WTC11 (cell line): ENCODE results near the gene RPL11. TPM values are rescaled to one million over a fixed set of nuclear protein-coding genes. Genes with fewer than 3 reads are reported as not detected.

Source experiments
- CREM ChIP-seq: sonication (generic); formaldehyde crosslinking; IDR thresholded peaks from 2 replicates; pipeline ENCODE4 v1.8.1; 2022; ENCODE audit warnings: mild to moderate bottlenecking, missing genetic modification reagents, moderate library complexity
- EMX1 ChIP-seq: fragments of 250-450 bp; sonication (Bioruptor Pico); IDR thresholded peaks from 2 replicates; pipeline ENCODE4 v1.8.0; 2021; ENCODE audit warnings: mild to moderate bottlenecking
- ESRRA ChIP-seq: sonication (generic); formaldehyde crosslinking; IDR thresholded peaks from 2 replicates; pipeline ENCODE4 v1.8.1; 2022; ENCODE audit warnings: mild to moderate bottlenecking, missing genetic modification reagents, borderline replicate concordance
- ETV6 ChIP-seq: sonication (generic); formaldehyde crosslinking; IDR thresholded peaks from 2 replicates; pipeline ENCODE4 v1.8.1; 2022; ENCODE audit warnings: mild to moderate bottlenecking, missing genetic modification reagents
- FOXK1 ChIP-seq: sonication (generic); formaldehyde crosslinking; IDR thresholded peaks from 2 replicates; pipeline ENCODE4 v1.8.0; 2022; ENCODE audit warnings: mild to moderate bottlenecking, moderate library complexity, missing genetic modification reagents
- FOXP1 ChIP-seq: sonication (generic); formaldehyde crosslinking; IDR thresholded peaks from 2 replicates; pipeline ENCODE4 v1.8.0; 2022; ENCODE audit warnings: missing genetic modification reagents, mild to moderate bottlenecking, moderate library complexity, borderline replicate concordance
- GTF2I ChIP-seq: fragments of 250-450 bp; sonication (Bioruptor Pico); conservative IDR thresholded peaks from 2 replicates; pipeline ENCODE4 v1.4.0; 2021; ENCODE audit warnings: mild to moderate bottlenecking
- IRF2 ChIP-seq: sonication (generic); formaldehyde crosslinking; IDR thresholded peaks from 2 replicates; pipeline ENCODE4 v1.8.0; 2022; ENCODE audit warnings: low read depth, missing genetic modification reagents, borderline replicate concordance
- JAZF1 ChIP-seq: fragments of 250-450 bp; sonication (Bioruptor Pico); IDR thresholded peaks from 2 replicates; pipeline ENCODE4 v1.9.0; 2021; ENCODE audit warnings: moderate library complexity, mild to moderate bottlenecking, inconsistent platforms
- NR1H2 ChIP-seq: sonication (generic); formaldehyde crosslinking; IDR thresholded peaks from 2 replicates; pipeline ENCODE4 v1.9.0; 2021; ENCODE audit warnings: mild to moderate bottlenecking, moderate library complexity, missing genetic modification reagents
- RELA ChIP-seq: sonication (generic); formaldehyde crosslinking; IDR thresholded peaks from 2 replicates; pipeline ENCODE4 v1.8.1; 2022; ENCODE audit warnings: missing genetic modification reagents, mild to moderate bottlenecking, borderline replicate concordance
- RORB ChIP-seq: fragments of 250-450 bp; sonication (Bioruptor Pico); IDR thresholded peaks from 2 replicates; pipeline ENCODE4 v1.9.0; 2021; ENCODE audit warnings: mild to moderate bottlenecking
- SMAD4 ChIP-seq: sonication (generic); formaldehyde crosslinking; IDR thresholded peaks from 2 replicates; pipeline ENCODE4 v1.8.0; 2022; ENCODE audit warnings: mild to moderate bottlenecking, missing genetic modification reagents
- TEAD1 ChIP-seq: sonication (generic); formaldehyde crosslinking; IDR thresholded peaks from 2 replicates; pipeline ENCODE4 v1.8.0; 2022; ENCODE audit warnings: mild to moderate bottlenecking, missing genetic modification reagents
- TP53 ChIP-seq: sonication (generic); formaldehyde crosslinking; IDR thresholded peaks from 2 replicates; pipeline ENCODE4 v1.8.1; 2023; ENCODE audit warnings: mild to moderate bottlenecking, missing genetic modification reagents
- ZNF219 ChIP-seq: sonication (generic); formaldehyde crosslinking; IDR thresholded peaks from 2 replicates; pipeline ENCODE4 v1.8.0; 2023; ENCODE audit warnings: missing genetic modification reagents, mild to moderate bottlenecking, borderline replicate concordance
- ZNF317 ChIP-seq: sonication (generic); formaldehyde crosslinking; IDR thresholded peaks from 2 replicates; pipeline ENCODE4 v1.8.1; 2023; ENCODE audit warnings: low read depth, mild to moderate bottlenecking, moderate library complexity, missing genetic modification reagents, borderline replicate concordance
- ZNF396 ChIP-seq: fragments of 250-450 bp; sonication (Bioruptor Pico); IDR thresholded peaks from 2 replicates; pipeline ENCODE4 v1.8.0; 2021; ENCODE audit warnings: mild to moderate bottlenecking, moderate library complexity, borderline replicate concordance
- total RNA-seq: library from RNA; stranded (reverse); gene quantifications from 3 replicates; pipeline ENCODE4 v1.2.3, GENCODE V29; 2021
- TF ChIP-seq, protein P1 (sequence below): sonication (generic); formaldehyde crosslinking; IDR thresholded peaks from 2 replicates; pipeline ENCODE4 v1.8.0; 2023; ENCODE audit warnings: missing genetic modification reagents
- TF ChIP-seq, protein P2 (sequence below): sonication (generic); formaldehyde crosslinking; IDR thresholded peaks from 2 replicates; pipeline ENCODE4 v1.8.0; 2023; ENCODE audit warnings: missing genetic modification reagents, mild to moderate bottlenecking, borderline replicate concordance
- TF ChIP-seq, protein P3 (sequence below): fragments of 250-450 bp; sonication (Bioruptor Pico); IDR thresholded peaks from 2 replicates; pipeline ENCODE4 v1.9.0; 2021; ENCODE audit warnings: mild to moderate bottlenecking
- TF ChIP-seq, protein P4 (sequence below): sonication (generic); formaldehyde crosslinking; IDR thresholded peaks from 2 replicates; pipeline ENCODE4 v1.8.0; 2022; ENCODE audit warnings: mild to moderate bottlenecking, missing genetic modification reagents
- TF ChIP-seq, protein P5 (sequence below): sonication (generic); formaldehyde crosslinking; IDR thresholded peaks from 2 replicates; pipeline ENCODE4 v1.8.1; 2023; ENCODE audit warnings: mild to moderate bottlenecking, missing genetic modification reagents, moderate library complexity
- TF ChIP-seq, protein P6 (sequence below): sonication (generic); formaldehyde crosslinking; IDR thresholded peaks from 2 replicates; pipeline ENCODE4 v1.8.0; 2023; ENCODE audit warnings: mild to moderate bottlenecking, missing genetic modification reagents

The RPL11 gene
- total RNA-seq, 1 experiment from 2014 or later = 1,406 TPM

DNA sequence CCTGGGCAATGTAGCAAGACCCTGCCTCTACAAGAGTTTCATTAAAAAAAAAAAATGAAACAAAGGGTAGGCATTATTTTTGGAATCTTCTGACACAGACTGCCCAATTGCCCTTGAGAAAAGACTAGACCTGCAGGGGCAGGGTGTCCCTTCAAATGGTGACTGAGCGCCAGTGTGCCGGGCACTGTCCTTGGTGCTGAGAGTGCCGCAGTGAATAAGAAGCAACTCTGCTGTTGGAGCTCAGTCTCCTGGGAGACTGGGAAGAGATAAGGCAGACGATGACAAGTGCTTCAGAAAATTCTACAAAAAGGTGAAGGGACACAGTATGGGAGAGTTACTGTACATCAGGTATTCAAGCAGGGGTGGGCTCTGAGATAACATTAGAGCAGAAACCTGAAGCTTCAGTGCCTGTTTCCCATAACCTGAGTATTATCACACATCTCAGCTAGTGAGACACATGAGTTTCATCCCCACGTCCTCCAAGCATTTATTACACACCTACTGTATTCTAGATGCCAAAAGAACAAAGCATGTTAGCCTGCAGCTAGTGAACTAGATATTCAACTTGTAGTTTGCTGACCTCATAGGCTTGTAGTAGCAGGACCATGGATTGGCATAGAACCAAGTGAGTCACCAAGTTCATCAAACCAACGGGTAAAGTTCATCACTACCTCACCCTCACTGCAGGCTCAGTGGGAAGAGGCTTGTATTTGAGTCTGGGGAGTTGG is 18.4 kb upstream of the RPL11 start (continued):
- TF ChIP-seq TEAD1 (CRISPR knock-in tag) (peak; percentile 56; the same call in 1 of the 2 replicates), ZNF317 (CRISPR knock-in tag) (no peak), JAZF1 (no peak), ETV6 (CRISPR knock-in tag) (peak; percentile 68), RELA (CRISPR knock-in tag) (no peak), RORB (CRISPR knock-in tag) (no peak), EMX1 (CRISPR knock-in tag) (no peak), FOXP1 (CRISPR knock-in tag) (0 out of 2 replicates have a peak, but pooled peaks have one; percentile 54), TP53 (CRISPR knock-in tag) (peak; percentile 28; the same call in 1 of the 2 replicates), CREM (CRISPR knock-in tag) (no peak), ZNF219 (CRISPR knock-in tag) (peak; percentile 20; the same call in 1 of the 2 replicates), SMAD4 (peak; percentile 68; the same call in 1 of the 2 replicates), FOXK1 (CRISPR knock-in tag) (peak; percentile 45; the same call in 1 of the 2 replicates), ESRRA (CRISPR knock-in tag) (peak; percentile 72; the same call in 1 of the 2 replicates), GTF2I (CRISPR knock-in tag) (no peak), ZNF396 (no peak), IRF2 (CRISPR knock-in tag) (no peak), NR1H2 (CRISPR knock-in tag) (no peak)
- TF ChIP-seq, protein P1, sequence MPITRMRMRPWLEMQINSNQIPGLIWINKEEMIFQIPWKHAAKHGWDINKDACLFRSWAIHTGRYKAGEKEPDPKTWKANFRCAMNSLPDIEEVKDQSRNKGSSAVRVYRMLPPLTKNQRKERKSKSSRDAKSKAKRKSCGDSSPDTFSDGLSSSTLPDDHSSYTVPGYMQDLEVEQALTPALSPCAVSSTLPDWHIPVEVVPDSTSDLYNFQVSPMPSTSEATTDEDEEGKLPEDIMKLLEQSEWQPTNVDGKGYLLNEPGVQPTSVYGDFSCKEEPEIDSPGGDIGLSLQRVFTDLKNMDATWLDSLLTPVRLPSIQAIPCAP (CRISPR knock-in tag) = peak; percentile 71; the same call in 1 of the 2 replicates
- TF ChIP-seq, protein P2, sequence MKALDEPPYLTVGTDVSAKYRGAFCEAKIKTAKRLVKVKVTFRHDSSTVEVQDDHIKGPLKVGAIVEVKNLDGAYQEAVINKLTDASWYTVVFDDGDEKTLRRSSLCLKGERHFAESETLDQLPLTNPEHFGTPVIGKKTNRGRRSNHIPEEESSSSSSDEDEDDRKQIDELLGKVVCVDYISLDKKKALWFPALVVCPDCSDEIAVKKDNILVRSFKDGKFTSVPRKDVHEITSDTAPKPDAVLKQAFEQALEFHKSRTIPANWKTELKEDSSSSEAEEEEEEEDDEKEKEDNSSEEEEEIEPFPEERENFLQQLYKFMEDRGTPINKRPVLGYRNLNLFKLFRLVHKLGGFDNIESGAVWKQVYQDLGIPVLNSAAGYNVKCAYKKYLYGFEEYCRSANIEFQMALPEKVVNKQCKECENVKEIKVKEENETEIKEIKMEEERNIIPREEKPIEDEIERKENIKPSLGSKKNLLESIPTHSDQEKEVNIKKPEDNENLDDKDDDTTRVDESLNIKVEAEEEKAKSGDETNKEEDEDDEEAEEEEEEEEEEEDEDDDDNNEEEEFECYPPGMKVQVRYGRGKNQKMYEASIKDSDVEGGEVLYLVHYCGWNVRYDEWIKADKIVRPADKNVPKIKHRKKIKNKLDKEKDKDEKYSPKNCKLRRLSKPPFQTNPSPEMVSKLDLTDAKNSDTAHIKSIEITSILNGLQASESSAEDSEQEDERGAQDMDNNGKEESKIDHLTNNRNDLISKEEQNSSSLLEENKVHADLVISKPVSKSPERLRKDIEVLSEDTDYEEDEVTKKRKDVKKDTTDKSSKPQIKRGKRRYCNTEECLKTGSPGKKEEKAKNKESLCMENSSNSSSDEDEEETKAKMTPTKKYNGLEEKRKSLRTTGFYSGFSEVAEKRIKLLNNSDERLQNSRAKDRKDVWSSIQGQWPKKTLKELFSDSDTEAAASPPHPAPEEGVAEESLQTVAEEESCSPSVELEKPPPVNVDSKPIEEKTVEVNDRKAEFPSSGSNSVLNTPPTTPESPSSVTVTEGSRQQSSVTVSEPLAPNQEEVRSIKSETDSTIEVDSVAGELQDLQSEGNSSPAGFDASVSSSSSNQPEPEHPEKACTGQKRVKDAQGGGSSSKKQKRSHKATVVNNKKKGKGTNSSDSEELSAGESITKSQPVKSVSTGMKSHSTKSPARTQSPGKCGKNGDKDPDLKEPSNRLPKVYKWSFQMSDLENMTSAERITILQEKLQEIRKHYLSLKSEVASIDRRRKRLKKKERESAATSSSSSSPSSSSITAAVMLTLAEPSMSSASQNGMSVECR = 0 out of 2 replicates have a peak, but pooled peaks have one; percentile 70
- TF ChIP-seq, protein P3, sequence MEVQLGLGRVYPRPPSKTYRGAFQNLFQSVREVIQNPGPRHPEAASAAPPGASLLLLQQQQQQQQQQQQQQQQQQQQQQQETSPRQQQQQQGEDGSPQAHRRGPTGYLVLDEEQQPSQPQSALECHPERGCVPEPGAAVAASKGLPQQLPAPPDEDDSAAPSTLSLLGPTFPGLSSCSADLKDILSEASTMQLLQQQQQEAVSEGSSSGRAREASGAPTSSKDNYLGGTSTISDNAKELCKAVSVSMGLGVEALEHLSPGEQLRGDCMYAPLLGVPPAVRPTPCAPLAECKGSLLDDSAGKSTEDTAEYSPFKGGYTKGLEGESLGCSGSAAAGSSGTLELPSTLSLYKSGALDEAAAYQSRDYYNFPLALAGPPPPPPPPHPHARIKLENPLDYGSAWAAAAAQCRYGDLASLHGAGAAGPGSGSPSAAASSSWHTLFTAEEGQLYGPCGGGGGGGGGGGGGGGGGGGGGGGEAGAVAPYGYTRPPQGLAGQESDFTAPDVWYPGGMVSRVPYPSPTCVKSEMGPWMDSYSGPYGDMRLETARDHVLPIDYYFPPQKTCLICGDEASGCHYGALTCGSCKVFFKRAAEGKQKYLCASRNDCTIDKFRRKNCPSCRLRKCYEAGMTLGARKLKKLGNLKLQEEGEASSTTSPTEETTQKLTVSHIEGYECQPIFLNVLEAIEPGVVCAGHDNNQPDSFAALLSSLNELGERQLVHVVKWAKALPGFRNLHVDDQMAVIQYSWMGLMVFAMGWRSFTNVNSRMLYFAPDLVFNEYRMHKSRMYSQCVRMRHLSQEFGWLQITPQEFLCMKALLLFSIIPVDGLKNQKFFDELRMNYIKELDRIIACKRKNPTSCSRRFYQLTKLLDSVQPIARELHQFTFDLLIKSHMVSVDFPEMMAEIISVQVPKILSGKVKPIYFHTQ (CRISPR knock-in tag) = no peak
- TF ChIP-seq, protein P4, sequence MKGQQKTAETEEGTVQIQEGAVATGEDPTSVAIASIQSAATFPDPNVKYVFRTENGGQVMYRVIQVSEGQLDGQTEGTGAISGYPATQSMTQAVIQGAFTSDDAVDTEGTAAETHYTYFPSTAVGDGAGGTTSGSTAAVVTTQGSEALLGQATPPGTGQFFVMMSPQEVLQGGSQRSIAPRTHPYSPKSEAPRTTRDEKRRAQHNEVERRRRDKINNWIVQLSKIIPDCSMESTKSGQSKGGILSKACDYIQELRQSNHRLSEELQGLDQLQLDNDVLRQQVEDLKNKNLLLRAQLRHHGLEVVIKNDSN (CRISPR knock-in tag) = peak; percentile 21; the same call in 1 of the 2 replicates
- TF ChIP-seq, protein P5, sequence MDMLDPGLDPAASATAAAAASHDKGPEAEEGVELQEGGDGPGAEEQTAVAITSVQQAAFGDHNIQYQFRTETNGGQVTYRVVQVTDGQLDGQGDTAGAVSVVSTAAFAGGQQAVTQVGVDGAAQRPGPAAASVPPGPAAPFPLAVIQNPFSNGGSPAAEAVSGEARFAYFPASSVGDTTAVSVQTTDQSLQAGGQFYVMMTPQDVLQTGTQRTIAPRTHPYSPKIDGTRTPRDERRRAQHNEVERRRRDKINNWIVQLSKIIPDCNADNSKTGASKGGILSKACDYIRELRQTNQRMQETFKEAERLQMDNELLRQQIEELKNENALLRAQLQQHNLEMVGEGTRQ = no peak
- TF ChIP-seq, protein P6, sequence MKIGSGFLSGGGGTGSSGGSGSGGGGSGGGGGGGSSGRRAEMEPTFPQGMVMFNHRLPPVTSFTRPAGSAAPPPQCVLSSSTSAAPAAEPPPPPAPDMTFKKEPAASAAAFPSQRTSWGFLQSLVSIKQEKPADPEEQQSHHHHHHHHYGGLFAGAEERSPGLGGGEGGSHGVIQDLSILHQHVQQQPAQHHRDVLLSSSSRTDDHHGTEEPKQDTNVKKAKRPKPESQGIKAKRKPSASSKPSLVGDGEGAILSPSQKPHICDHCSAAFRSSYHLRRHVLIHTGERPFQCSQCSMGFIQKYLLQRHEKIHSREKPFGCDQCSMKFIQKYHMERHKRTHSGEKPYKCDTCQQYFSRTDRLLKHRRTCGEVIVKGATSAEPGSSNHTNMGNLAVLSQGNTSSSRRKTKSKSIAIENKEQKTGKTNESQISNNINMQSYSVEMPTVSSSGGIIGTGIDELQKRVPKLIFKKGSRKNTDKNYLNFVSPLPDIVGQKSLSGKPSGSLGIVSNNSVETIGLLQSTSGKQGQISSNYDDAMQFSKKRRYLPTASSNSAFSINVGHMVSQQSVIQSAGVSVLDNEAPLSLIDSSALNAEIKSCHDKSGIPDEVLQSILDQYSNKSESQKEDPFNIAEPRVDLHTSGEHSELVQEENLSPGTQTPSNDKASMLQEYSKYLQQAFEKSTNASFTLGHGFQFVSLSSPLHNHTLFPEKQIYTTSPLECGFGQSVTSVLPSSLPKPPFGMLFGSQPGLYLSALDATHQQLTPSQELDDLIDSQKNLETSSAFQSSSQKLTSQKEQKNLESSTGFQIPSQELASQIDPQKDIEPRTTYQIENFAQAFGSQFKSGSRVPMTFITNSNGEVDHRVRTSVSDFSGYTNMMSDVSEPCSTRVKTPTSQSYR = no peak
